Fibroblast of pulmonary artery (primary cell): ENCODE data around the gene FFAR3.

Experiments
- DNase-seq: peaks from one replicate; pipeline ENCODE4 v3.0.0-alpha.2; 2010; ENCODE audit warnings: low read depth
- H3K4me3 ChIP-seq: replicated peaks from 2 replicates; pipeline ENCODE4 v1.5.1; 2011; ENCODE audit warnings: low read depth, mild to moderate bottlenecking, control low read depth, low read length, moderate library complexity
- CTCF ChIP-seq: IDR thresholded peaks from 2 replicates; pipeline ENCODE4 v1.5.1; 2011; ENCODE audit warnings: mild to moderate bottlenecking, control low read depth, low read length, inconsistent platforms; ENCODE audit errors: missing control alignments

The FFAR3 gene

DNA sequence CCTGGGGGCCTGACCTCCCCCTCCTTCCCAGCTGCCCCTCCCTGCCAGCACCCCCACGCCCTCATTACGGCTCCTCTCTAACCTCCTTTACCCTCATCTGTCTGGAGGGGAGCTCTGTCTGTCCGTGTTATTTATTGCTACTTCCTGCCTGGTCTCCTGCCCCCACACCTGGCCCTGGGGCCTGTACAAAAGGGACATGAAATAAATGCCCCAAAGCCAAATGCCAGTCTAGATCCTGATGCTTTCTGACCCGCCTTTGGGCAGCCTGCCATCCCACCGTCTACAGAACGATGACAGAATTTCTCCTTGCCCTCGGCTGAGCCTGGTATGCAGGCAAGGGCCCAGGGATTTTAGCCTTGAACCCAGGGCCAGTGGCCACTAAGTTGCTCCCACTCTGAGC, 44.7 kb upstream of the FFAR3 start:
- TF ChIP-seq CTCF = no peak

DNA sequence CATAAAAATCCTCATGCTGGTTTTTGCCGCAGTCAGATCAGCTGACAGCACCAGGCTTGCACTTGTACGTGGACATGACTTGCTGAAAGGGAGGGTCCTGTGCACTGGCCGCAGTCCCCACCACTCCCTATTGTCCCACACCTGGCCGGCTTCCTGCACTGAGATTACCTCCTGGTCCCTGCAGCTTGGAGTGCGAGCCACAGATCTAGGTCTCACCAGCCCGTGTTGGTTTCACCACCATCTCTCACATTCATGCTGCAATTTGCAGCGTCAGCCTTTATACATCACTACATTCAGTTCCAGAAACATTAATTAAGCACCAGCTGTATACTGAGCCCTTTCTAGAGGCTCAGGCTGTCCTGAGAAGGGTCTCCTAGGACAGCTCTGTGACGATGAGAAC, 44.2 kb upstream of the FFAR3 start:
- TF ChIP-seq CTCF = no peak
- no peak overlapping the region for H3K4me3 ChIP-seq
- DNase-seq = no peak

More for the DNA sequence above, 44.7 kb upstream of the FFAR3 start:
- H3K4me3 ChIP-seq = no peak overlapping the region
- DNase-seq = no peak

DNA sequence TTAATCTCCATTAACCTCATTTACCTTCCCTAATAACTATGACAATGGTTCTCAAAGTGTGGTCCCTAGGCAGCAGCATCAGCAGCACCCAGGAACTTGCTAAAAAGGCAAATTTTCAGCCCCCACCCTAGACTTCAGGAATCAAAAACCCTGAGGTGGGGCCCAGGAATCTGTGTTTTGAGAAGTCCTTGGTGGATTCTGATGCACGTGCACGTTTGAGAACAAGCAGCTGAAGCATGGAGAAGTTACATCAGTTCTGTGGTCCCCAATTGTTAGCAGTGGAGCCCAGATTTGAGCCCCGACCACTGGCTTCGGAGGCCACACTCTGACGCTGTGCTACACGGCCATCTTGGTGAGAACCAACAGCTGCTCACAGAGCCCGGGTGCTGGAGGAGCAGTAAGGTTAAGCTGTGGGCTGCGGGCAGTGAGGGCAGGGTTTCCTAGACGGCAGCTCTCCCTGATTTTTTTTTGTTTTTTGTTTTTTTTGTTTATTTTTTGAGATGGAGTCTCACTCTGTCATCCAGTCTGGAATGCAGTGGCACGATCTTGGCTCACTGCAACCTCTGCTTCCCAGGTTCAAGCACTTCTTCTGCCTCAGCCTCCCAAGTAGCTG, 43.3 kb upstream of the FFAR3 start:
- no peak overlapping the region for H3K4me3 ChIP-seq
- DNase-seq = no peak
- no peak for TF ChIP-seq CTCF

DNA sequence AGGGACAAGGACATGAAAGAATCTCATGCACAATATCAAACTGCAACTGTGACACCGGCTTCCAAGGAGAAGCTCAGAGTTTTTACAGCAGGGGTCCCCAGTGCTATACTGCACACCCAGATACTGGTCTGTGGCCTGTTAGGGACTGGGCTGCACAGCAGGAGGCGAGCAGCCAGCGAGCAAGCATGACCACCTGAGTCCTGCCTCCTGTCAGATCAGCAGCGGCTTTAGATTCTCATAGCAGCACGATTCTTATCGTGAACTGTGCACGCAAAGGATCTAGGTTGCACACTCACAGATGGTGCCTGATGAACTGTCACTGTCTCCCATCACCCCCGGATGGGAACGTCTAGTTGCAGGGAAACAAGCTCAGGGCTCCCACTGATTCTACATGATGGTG, 42.4 kb upstream of the FFAR3 start:
- DNase-seq = no peak
- H3K4me3 ChIP-seq = no peak overlapping the region
- no peak for TF ChIP-seq CTCF

DNA sequence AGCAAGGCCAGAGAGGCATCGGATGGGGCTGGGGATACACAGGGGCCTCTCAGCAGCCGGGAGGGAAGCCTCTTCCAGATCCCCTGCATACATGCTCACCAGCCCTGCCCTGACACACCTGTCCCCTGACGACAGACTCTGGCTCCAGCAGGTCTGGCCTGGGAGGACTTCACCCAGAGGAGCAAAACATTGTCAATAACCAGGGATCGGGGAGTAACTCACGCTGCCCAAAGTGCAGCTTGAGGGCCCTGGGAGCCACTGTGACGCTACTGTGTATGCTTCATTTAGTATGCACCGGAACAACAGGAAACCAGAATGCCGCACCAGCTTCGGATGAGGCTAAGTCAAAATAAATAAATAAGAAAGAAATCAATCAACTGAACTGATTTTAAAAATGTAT, 41.7 kb upstream of the FFAR3 start:
- no peak for TF ChIP-seq CTCF
- H3K4me3 ChIP-seq = no peak overlapping the region

DNA sequence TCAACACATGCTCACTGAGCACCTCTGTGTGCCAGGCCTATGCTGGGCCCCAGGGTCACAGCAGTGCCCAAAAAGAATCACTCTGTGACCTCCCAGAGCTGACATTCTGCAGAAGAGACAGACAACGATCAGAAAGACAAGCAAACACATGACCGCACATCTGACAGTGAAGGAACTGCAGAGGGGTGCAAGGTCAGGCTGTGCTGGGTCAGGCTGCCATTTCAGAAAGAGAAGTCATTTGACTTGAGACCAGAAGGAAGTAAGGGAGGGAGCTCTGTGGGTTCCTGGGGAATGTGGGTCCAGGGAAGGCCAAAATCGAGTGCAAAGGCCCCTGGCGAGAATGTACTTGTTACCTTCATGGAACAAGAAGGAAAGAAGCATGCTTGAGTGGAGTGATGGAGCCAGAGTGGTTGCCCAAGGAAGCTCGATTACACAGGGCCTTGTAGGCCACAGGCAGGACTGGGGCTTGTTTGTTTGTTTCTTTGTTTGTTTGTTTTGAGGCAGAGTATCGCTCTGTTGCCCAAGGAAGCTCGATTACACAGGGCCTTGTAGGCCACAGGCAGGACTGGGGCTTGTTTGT, 40.7 kb upstream of the FFAR3 start:
- no peak for TF ChIP-seq CTCF
- DNase-seq = no peak
- no peak overlapping the region for H3K4me3 ChIP-seq

More for the DNA sequence above, 41.7 kb upstream of the FFAR3 start:
- DNase-seq = no peak
